ENCODE results near the gene ZFP91. TPM values are rescaled to one million over a fixed set of nuclear protein-coding genes. Genes with fewer than 3 reads are reported as not detected.

The ZFP91 gene
- polyA plus RNA-seq, 1 donor from 2014 or later: 32.7 TPM

- TF ChIP-seq SMC3 (conservative IDR thresholded peaks at IDR 0.05; ENCODE audit: poor library complexity) (no peak), CTCF (IDR thresholded peaks at IDR 0.05; ENCODE audit: poor library complexity, severe bottlenecking) (no peak), MXI1 (conservative IDR thresholded peaks at IDR 0.05; ENCODE audit: poor library complexity, severe bottlenecking) (no peak), POLR2AphosphoS5 (IDR thresholded peaks at IDR 0.05) (no peak), EZH2 (IDR thresholded peaks at IDR 0.05; ENCODE audit: borderline replicate concordance, insufficient read depth, low read length, poor library complexity, severe bottlenecking) (no peak)
Observed at GRCh38 chr11:58631378-58631777, 52.5 kb downstream of the ZFP91 start.

GRCh38 chr11:58632510-58632909 lies 53.6 kb downstream of the ZFP91 start:
- H3F3A ChIP-seq (ENCODE audit: insufficient read depth, low read length, poor library complexity, severe bottlenecking): no peaks in the 10 kb centered on the region
- no peaks in the 10 kb centered on the region for H3K9me3 ChIP-seq (ENCODE audit: low read length)
- no peaks in the 10 kb centered on the region for H3K36me3 ChIP-seq (ENCODE audit: insufficient read depth, low read length)
- H3K27ac ChIP-seq (ENCODE audit: low read length): no peak overlapping the region
- no peak overlapping the region for H3K4me3 ChIP-seq (ENCODE audit: low read length)
- no peak overlapping the region for H2AFZ ChIP-seq (ENCODE audit: low read depth, low read length)
- no peaks in the 10 kb centered on the region for H3K9me2 ChIP-seq (ENCODE audit: insufficient read depth, low read length)
- no peaks in the 10 kb centered on the region for H4K20me1 ChIP-seq (ENCODE audit: insufficient read depth)
- no peaks in the 10 kb centered on the region for H3K79me2 ChIP-seq (replicated peaks; ENCODE audit: insufficient read depth, low read length)
- no peak overlapping the region for H3K9ac ChIP-seq (ENCODE audit: low read length)
- no peak overlapping the region for H3K4me2 ChIP-seq (ENCODE audit: low read length)
- TF ChIP-seq EZH2 (IDR thresholded peaks at IDR 0.05; ENCODE audit: borderline replicate concordance, insufficient read depth, low read length, poor library complexity, severe bottlenecking) (no peak), POLR2AphosphoS5 (IDR thresholded peaks at IDR 0.05) (no peak), SMC3 (conservative IDR thresholded peaks at IDR 0.05; ENCODE audit: poor library complexity) (no peak), REST (IDR thresholded peaks at IDR 0.05; ENCODE audit: borderline replicate concordance) (no peak), CTCF (IDR thresholded peaks at IDR 0.05; ENCODE audit: poor library complexity, severe bottlenecking) (no peak), EP300 (conservative IDR thresholded peaks at IDR 0.05; ENCODE audit: poor library complexity, severe bottlenecking) (no peak), RAD21 (conservative IDR thresholded peaks at IDR 0.05) (no peak)
- H3K27me3 ChIP-seq (ENCODE audit: insufficient read depth, low read depth, low read length): no peaks in the 10 kb centered on the region

More at GRCh38 chr11:58631378-58631777, 52.5 kb downstream of the ZFP91 start:
- no peaks in the 10 kb centered on the region for H3K9me2 ChIP-seq (ENCODE audit: insufficient read depth, low read length)
- H3K36me3 ChIP-seq (ENCODE audit: insufficient read depth, low read length): no peaks in the 10 kb centered on the region
- H3K4me3 ChIP-seq (ENCODE audit: low read length): no peak overlapping the region
- H4K20me1 ChIP-seq (ENCODE audit: insufficient read depth): no peaks in the 10 kb centered on the region
- no peaks in the 10 kb centered on the region for H3K79me2 ChIP-seq (replicated peaks; ENCODE audit: insufficient read depth, low read length)
- H3K27ac ChIP-seq (ENCODE audit: low read length): no peak overlapping the region
- H3K27me3 ChIP-seq (ENCODE audit: insufficient read depth, low read depth, low read length): no peaks in the 10 kb centered on the region
- no peaks in the 10 kb centered on the region for H3K9me3 ChIP-seq (ENCODE audit: low read length)
- H3K4me2 ChIP-seq (ENCODE audit: low read length): no peak overlapping the region
- no peak overlapping the region for H3K9ac ChIP-seq (ENCODE audit: low read length)
- no peak overlapping the region for H2AFZ ChIP-seq (ENCODE audit: low read depth, low read length)
- no peaks in the 10 kb centered on the region for H3F3A ChIP-seq (ENCODE audit: insufficient read depth, low read length, poor library complexity, severe bottlenecking)

All from neural cell (in vitro differentiated cells).